GM19438 (cell line): ENCODE data around the gene UGT1A8.

ENCODE experiments used
- ATAC-seq: cut with Tn5 transposase; IDR thresholded peaks from one replicate; pipeline ENCODE4 v1.9.1; 2021; ENCODE audit warnings: low read depth; ENCODE audit not compliant: unreplicated experiment

UGT1A8 gene

DNA sequence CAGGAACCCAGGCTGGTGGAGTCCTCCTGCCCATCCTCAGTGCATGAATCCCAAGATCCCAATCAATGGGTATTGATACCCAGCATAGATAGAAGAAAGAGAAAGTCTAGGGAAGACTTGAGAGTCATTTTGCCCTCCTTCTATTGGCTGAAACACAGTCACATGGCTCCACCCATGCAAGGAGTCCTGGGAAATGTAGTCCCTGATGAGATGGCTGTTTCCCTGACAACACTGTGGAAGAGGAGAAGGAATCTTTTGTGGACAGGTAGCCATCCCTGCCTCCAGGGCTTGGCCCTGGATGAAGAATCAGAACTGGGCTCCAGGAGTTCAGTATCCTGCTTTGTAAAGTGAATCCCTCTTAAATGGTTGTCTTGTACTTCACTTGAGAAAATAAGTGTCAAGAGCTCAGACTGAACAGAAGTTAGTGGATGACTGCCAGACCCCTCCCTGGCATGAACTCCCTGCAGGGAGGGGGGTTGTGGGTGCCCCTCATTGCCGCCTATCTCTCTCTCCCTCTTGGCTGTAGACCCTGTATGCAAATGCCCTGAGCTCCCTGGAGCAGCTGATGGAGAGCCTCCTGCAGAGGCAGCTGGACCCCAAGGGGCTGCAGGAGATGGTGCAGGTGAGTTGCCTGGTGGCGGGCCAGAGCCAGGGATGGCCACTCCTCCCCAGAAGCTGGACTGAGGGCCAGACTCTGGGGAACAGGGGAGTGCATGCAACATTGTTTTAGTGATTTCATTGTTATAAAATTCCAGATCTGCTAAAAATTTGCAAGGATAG is 196.8 kb downstream of the UGT1A8 start:
- no peak for ATAC-seq

DNA sequence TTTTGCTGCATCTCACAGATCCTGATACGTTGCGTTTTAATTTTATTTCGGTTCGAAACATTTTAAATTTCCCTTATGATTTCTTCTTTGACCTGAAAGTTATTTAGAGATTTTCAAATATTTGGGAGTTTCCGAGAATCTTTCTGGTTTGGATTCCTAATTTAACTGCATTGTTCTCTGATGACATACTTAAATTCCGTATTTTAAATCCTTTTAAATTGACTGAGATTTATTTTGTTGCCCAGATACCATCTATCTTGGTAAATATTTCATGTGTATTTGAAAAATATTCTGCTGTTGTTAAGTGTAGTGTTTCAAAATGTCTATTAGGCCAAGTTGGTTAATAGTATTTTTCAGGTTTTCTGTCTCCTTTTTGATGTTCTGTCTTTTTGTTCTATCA is 198.4 kb downstream of the UGT1A8 start:
- ATAC-seq: no peak

DNA sequence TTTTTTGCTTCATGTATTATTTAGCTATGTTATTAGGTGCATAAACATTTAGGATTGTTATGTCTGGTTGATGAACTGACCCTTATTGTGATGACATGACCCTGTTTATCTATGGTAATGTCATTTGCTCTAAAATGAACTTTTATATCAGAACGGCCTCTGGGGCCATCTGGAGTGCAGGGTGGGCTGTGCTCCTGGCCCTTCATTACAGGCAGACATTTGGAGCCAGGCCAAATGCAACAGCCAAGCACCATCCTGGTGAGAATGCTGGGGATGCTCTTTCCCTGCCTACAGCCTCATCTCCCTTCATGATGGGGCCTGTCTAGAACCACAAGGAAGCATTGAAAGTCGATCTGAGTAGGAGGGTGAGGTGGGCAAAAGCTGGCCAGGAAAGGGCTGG is 198.9 kb downstream of the UGT1A8 start:
- no peak for ATAC-seq

DNA sequence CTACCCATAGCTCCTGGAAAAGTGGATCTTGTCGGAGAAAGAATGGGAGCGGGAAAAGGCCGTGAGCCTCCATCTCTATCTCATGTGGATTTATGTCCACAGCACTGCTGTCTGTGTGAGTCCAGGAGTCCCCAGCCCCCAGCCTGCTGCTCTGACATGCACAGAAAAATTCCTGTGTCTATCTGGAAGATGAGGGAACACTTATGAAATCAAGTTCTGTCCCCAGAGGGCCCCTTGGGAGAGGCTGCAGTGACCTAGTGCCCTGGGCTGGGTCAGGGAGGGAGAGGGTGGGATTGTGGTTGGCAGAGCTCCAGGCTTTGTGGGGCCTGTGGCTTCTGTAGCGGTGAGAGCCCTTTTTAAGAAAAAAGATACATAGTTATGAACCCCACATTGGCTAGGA is 199.3 kb downstream of the UGT1A8 start:
- no peak for ATAC-seq

DNA sequence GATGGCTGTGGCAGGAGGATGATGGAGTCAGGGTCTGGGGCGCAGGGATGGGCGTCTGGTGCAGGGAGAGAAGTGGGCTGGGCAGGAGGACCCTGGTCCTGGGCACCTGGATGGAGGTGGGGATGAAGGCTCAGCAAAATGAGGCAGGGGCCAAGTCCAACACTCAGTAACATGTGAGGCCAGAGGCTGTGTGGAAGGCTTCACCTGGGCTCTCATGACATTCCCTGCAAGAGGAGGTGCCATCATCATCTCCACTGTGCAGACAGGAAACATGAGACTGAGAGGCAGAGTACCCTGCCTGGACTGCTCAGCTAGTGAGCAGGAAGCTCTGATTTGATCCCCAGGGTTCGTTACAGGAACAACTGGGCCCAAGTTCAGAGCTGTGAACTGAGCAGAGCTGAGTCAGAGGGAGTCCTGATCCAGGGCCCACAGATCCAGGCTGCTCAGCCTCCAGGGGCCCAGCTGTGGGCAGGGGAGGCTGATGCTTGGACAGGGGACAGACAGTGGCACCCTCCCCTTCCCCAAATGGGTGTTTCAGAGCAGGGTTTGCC is 200.0 kb downstream of the UGT1A8 start:
- no peak for ATAC-seq

DNA sequence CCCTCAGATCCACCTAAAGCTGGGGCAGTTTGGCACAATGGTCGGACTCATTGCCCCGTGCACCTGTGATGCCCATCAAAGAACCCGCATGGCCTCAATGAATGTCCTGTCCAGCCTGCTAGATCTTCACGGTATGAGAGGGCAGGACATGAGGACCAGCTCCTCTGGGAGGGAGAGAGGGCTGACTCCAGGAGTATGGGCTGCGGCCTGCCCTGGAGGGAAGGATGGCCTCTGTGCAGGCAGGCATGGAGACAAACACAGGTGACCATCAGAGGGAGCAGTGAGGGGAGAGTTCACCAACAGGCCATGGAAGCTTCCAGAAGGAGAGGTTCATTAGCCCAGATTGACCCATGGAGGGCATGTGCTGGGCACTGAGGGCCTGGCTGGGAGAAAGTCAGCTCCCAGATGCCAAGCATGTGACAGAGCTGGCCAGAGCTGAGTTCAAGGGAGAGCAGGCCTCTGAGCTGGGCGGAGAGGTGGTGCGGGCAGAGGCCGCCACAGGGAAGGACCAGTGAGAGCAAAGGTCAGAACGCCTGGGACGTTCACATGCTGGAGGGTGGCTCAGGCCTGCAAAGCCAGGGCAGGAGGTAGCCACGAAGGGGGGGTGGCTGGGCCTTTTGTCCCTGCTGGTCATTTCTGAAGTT is 200.7 kb downstream of the UGT1A8 start:
- ATAC-seq: no peak

DNA sequence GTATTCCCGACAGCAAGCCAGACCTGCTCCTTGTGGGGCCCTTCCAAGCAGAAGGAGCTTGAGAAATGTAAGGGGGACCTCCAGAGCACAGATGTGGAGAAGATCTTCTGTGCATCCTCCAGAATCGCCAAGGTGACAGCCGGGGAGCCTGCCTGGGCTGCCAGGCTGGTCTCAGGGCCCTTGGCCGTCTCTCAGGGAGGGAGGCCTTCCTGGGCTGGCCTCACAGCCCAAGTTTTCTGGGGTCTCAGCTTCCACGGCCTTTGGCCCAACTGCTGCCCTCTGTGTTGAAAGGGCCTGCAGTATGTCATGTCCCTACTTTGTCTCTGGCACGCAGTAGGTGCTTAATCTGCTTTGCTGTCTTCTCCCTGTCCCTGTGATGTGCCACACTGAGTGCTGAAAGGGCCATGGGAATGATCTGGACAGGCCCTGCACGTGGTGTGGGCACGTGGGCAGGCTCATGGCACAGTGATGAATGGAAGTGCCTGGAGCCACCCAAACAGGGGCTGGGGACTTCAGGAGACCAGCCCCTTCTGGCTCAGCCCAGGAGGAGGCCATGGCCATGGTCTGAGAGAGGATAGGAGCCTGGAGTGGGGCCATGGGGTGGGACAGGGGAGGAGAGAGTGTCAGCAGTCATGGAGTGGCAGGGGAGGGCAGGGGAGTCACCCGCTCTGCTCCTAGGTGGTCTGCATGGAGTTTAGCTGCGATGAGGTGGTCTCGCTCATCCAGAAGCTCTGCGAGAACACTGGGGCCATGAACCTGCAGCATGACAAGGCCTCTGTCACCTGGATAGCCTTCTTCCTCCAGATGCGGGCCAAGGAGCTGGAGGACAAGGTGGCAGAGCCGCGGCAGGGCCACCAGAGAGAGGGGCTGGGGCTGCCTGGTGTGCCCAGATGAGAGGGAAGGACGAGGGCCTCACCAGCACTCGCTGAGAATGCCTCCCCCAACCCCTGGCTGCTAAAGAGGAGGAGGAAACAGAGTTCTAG is 201.5 kb downstream of the UGT1A8 start:
- no peak for ATAC-seq

DNA sequence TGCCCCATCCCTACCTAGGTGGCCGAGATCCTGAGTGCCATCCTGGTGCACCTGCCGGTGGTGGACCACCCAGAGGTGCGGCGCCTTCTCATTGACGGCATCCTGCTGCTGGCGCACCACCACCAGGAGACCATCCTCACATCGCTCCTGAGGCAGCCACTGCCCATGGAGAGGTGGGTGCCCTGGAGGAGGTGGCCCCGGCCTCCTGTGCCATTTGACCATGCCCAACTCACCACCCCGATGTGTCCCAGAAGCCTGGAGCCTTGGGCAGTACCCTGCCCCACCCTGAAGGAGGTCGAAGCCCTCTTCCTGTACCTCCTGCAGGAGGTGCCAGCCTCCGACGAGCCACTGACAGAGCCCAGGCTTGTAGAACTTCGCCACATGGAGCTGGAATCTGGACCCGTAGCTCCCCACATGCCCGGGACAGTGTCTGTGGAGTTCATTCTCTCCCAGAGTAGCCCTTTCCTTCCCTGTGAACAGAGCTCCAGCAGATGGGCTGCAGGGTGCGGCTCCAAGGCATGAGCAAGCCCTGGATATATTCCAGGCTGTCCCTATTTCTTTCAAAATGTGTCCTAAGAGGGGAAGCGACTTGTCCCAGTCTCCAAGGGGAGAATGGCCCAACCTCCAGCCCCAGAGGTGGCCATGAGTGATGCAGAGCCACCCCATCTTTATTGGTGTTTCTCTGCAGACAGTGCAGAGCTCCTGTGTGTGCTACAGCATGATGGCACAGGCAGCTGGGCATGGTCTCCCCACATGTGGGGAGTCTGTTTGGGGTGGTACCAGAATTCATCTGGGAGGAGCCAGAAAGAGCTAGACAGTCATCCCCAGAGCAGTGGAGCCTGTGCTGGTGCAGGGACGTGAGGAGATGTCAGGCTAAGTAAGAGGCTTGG is 202.7 kb downstream of the UGT1A8 start:
- no peak for ATAC-seq

DNA sequence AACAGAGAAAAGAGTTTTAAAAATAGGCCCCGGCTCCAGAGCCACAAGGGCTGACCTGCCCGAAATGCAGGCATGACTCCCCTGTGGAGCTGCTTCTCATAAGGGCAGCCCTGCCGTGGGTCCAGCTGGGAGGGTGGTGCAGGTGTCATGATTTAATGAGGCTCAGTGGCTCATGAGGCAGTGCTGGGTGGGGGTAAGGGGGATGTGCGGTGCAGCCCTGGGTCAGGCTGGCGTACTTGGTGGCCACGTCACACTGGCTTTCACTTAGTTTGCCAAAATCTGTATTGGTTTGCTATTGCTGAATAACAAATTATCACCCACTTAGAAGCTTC is 203.3 kb downstream of the UGT1A8 start:
- ATAC-seq: no peak

DNA sequence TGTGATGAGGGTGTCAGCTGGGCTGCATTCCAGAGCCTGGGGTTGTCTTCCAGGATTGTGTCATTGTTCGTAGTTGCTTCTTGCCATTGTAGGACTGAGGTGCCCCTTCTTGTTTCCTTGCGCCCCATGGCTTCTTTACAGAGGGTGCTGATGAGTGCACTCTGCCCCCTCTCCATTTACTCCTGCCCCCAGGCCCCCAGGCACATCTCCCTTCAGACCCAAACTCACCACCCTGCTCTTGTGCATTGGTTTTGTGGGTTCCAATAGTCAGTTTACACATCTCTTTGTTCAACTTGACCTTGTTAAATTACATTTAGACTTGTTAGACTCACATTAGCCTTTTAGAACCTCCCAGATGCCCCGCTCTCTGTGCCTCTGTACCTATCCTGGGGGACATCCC is 203.8 kb downstream of the UGT1A8 start:
- ATAC-seq: no peak

DNA sequence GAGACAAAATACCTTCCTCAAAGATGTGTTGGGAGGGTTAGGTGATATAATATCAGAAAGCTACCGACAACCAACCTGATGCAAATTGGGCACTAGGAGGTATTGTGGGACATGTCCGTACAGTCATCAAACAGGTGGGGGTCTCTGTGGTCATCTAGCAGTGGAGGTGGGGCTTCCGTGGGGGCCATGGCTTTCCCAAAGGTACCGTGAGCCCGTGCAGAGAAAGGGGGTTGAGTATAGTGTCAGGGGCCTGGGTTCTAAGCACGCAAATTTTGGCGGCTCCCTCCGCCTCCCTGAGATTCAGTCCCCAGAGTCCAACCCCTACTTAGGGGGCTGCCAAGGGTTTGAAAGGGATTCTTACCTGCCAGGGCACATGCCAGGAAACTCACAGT is 204.3 kb downstream of the UGT1A8 start:
- ATAC-seq: no peak

DNA sequence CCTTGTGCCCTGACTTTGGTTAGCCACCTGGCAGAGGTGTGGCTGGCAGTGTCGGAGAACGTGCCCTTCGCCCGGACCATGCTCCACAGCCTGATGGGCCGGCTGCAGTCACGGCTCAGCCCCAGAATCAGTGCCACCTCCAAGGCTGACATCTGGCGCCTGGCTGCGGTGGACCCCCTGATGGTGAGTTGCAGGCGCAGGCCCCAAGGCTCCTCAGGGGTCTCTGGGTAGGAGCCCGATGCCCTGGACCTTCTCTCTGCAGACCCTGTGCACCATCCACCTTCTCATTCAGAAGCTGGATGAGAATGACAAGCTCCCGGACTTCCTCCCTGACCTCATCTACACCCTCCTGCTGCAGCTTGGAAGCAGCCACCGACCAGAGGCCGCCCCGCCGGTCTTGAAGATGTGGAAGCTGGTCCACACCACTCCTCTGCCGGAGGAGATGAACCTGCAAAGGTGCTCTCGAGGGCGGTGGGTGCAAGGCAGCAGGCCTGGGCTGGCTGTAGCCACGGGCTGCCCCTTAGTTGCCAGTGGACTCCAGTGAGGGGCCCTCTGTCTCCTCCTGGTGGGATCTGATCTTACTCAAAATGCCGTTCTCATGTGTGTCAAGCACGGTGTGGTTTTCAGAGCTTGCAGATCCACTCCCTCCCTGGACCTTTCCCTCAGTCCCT is 204.8 kb downstream of the UGT1A8 start:
- ATAC-seq: no peak
